HepG2 (cell line): ENCODE results near the gene MTARC1. TPM values are rescaled to one million over a fixed set of nuclear protein-coding genes. Genes with fewer than 3 reads are reported as not detected.

Experiments
- ATAC-seq: fragments of 200-7000 bp; cut with Tn5 transposase; 3 replicates; pipeline ENCODE4 v1.9.1; 2020; ENCODE audit warnings: mild to moderate bottlenecking, moderate library complexity
- BruUV-seq: library from RNA; stranded (reverse); fragments of 400-500 nt; replicated peaks from 2 replicates; lab custom pipeline; 2021; lab: Mats Ljungman, UMichigan
- CTCF ChIA-PET: fragments of 300-600 bp; formaldehyde crosslinking; extraction: SDS; loops from one replicate; lab custom pipeline; 2021; ENCODE audit warnings: low total read pairs, inconsistent platforms, low intra/inter-chr PET ratio; lab: Yijun Ruan, JAX
- POLR2A ChIA-PET: fragments of 350-600 bp; sonication (Branson Sonifier 250); formaldehyde crosslinking; loops from one replicate; lab custom pipeline; 2020; ENCODE audit warnings: antibody characterized with exemption, inconsistent platforms; lab: Yijun Ruan, JAX
- DNase-seq: peaks from one replicate; pipeline ENCODE4 v3.0.0-alpha.2; 2015; ENCODE audit warnings: low spot score
- FAIRE-seq: peaks from 3 replicates; lab custom pipeline; 2011; peaks lifted over from hg19 to GRCh38; lab: Jason Lieb, UNC
- H2AFZ ChIP-seq: one replicate; pipeline ENCODE4 v1.6.1; 2011; ENCODE audit warnings: low read length, inconsistent platforms
- H3K27ac ChIP-seq: fragments of 300-600 bp; 3 replicates; pipeline ENCODE4 v1.8.0; 2011; ENCODE audit warnings: mixed run types, mild to moderate bottlenecking, mixed read lengths, low read length, inconsistent platforms; ENCODE audit not compliant: insufficient read depth; ENCODE audit errors: extremely low read length
- H3K27me3 ChIP-seq, 2 experiments: fragments of 200-600 bp in 1 of 2; 2 replicates in 1 of 2; 3 replicates in 1 of 2; pipeline versions ENCODE4 v1.6.0 to v1.8.0; 2011; ENCODE audit warnings: low read length in 2 of 2, mild to moderate bottlenecking in 2 of 2, moderate library complexity in 2 of 2, inconsistent platforms in 1 of 2; ENCODE audit not compliant: insufficient read depth in 2 of 2, control insufficient read depth in 1 of 2
- H3K36me3 ChIP-seq, 2 experiments: fragments of 200-600 bp in 1 of 2; replicated peaks in 1 of 2; 2 replicates in 1 of 2; 3 replicates in 1 of 2; pipeline versions ENCODE4 v1.5.1 to v1.8.0; 2011; ENCODE audit warnings: low read length in 2 of 2, inconsistent platforms in 1 of 2; ENCODE audit not compliant: insufficient read depth in 2 of 2, control insufficient read depth in 1 of 2
- H3K4me1 ChIP-seq: 2 replicates; pipeline ENCODE4 v1.5.1; 2012; ENCODE audit warnings: low read length, inconsistent platforms; ENCODE audit not compliant: insufficient read depth
- H3K4me2 ChIP-seq: 2 replicates; pipeline ENCODE4 v1.6.0; 2011; ENCODE audit warnings: low read depth, low read length, inconsistent platforms
- H3K4me3 ChIP-seq, 3 experiments: fragments of 200-600 bp in 1 of 3; sonication (generic), shearing (Covaris generic) in 1 of 3; replicated peaks in 1 of 3; 2 replicates each; pipeline ENCODE4 v1.5.1; 2011 to 2016; ENCODE audit warnings: low read length in 3 of 3, inconsistent platforms in 2 of 3, low read depth in 2 of 3, mild to moderate bottlenecking in 2 of 3, control low read depth in 1 of 3, mixed read lengths in 1 of 3; ENCODE audit not compliant: insufficient read depth in 1 of 3
- H3K79me2 ChIP-seq: one replicate; pipeline ENCODE4 v1.6.1; 2011; ENCODE audit warnings: low read length, inconsistent platforms; ENCODE audit not compliant: insufficient read depth
- H3K9ac ChIP-seq: 2 replicates; pipeline ENCODE4 v1.6.0; 2011; ENCODE audit warnings: mild to moderate bottlenecking, low read depth, low read length, inconsistent platforms; ENCODE audit not compliant: insufficient read depth
- H3K9me3 ChIP-seq: 2 replicates; pipeline ENCODE4 v1.5.1; 2012; ENCODE audit warnings: mild to moderate bottlenecking, low read length
- H4K20me1 ChIP-seq: 2 replicates; pipeline ENCODE4 v1.6.0; 2011; ENCODE audit warnings: inconsistent platforms, mild to moderate bottlenecking, low read length, moderate library complexity; ENCODE audit not compliant: insufficient read depth
- AGO2 ChIP-seq: fragments of 200-400 bp; formaldehyde crosslinking; optimal IDR thresholded peaks from 2 replicates; pipeline ENCODE3; 2017; ENCODE audit warnings: mild to moderate bottlenecking, low read depth, low read length, moderate library complexity
- ARHGAP35 ChIP-seq: sonication (generic); formaldehyde crosslinking; IDR thresholded peaks from 2 replicates; pipeline ENCODE4 v1.9.0; 2022; ENCODE audit warnings: mild to moderate bottlenecking, inconsistent platforms, moderate library complexity, missing genetic modification reagents, borderline replicate concordance
- ARID2 ChIP-seq: sonication (generic); formaldehyde crosslinking; IDR thresholded peaks from 2 replicates; pipeline ENCODE4 v1.8.1; 2022; ENCODE audit warnings: mild to moderate bottlenecking, missing genetic modification reagents, borderline replicate concordance
- GTF3A ChIP-seq: sonication (generic); formaldehyde crosslinking; conservative IDR thresholded peaks from 2 replicates; pipeline ENCODE4 v1.4.0; 2020; ENCODE audit warnings: mild to moderate bottlenecking, missing genetic modification reagents
- JUNB ChIP-seq: sonication (generic); formaldehyde crosslinking; IDR thresholded peaks from 2 replicates; pipeline ENCODE4 v1.8.0; 2022; ENCODE audit warnings: missing genetic modification reagents, mild to moderate bottlenecking, borderline replicate concordance
- MIXL1 ChIP-seq: IDR thresholded peaks from 2 replicates; pipeline ENCODE4 v1.6.1; 2016
- PHF21A ChIP-seq: sonication (generic); formaldehyde crosslinking; IDR thresholded peaks from 2 replicates; pipeline ENCODE4 v1.5.0; 2020; ENCODE audit warnings: mild to moderate bottlenecking, missing genetic modification reagents
- POLR2G ChIP-seq: fragments of 200-400 bp; formaldehyde crosslinking; IDR thresholded peaks from 2 replicates; pipeline ENCODE4 v1.6.1; 2018; ENCODE audit warnings: mild to moderate bottlenecking, low read depth, low read length, moderate library complexity
- SOX5 ChIP-seq: IDR thresholded peaks from 2 replicates; pipeline ENCODE4 v1.6.1; 2016; ENCODE audit warnings: borderline replicate concordance
- STAG1 ChIP-seq: sonication (generic); formaldehyde crosslinking; IDR thresholded peaks from 2 replicates; pipeline ENCODE4 v1.4.0; 2020; ENCODE audit warnings: missing genetic modification reagents
- TCF7L2 ChIP-seq: IDR thresholded peaks from 2 replicates; pipeline ENCODE4 v1.6.1; 2011; ENCODE audit warnings: mild to moderate bottlenecking, low read depth, low read length, moderate library complexity
- THYN1 ChIP-seq: sonication (generic); formaldehyde crosslinking; IDR thresholded peaks from 2 replicates; pipeline ENCODE4 v1.8.1; 2023; ENCODE audit warnings: low read depth, mild to moderate bottlenecking, moderate library complexity, missing genetic modification reagents, borderline replicate concordance
- ZMYM4 ChIP-seq: sonication (generic); formaldehyde crosslinking; IDR thresholded peaks from 2 replicates; pipeline ENCODE4 v1.8.1; 2023; ENCODE audit warnings: mild to moderate bottlenecking, missing genetic modification reagents
- WGBS: methylation state at CpG from one replicate; pipeline ENCODE4 v1.1.6; 2017; ENCODE audit warnings: low lambda C conversion rate; 5-methylcytosine and 5-hydroxymethylcytosine counted together
- in situ Hi-C: cut with HindIII; loops from 2 replicates; pipeline ENCODE4 v1.10.0; 2017; ENCODE audit warnings: low pct_unique_long_range_greater_than_20kb; ENCODE audit not compliant: extremely low pct_ligation_motif_present
- intact Hi-C: fragments of 100-400 bp; cut with micrococcal nuclease; formaldehyde crosslinking; loops from one replicate; pipeline ENCODE4 v1.10.0; 2022; ENCODE audit not compliant: unreplicated experiment
- polyA plus RNA-seq, 8 experiments: library from polyadenylated mRNA; depleted of rRNA in 3 of 8; stranded (reverse) in 7 of 8; unstranded in 1 of 8; fragments of >200 nt; fragmentation: Illumina TruSeq in 4 of 8; extraction: Trizol in 4 of 8; gene quantifications; 2 replicates each; pipeline versions ENCODE4 v1.2.1 to v1.2.3, GENCODE V29; 2011 to 2016; ENCODE audit warnings: low read depth in 4 of 8, missing spikeins in 1 of 8, mixed read lengths in 1 of 8; ENCODE audit not compliant: insufficient read depth in 1 of 8
- total RNA-seq, 5 experiments: library from RNA; depleted of rRNA; stranded (reverse); fragments of >200 nt; fragmentation: Illumina TruSeq; extraction: Trizol; gene quantifications; 2 replicates each; pipeline ENCODE4 v1.2.3, GENCODE V29; 2016; ENCODE audit warnings: low read depth in 1 of 5
- TF ChIP-seq, protein P1 (sequence below): fragments of 450-650 bp; IDR thresholded peaks from 2 replicates; pipeline ENCODE4 v1.6.1; 2017
- TF ChIP-seq, protein P2 (sequence below): sonication (generic); formaldehyde crosslinking; IDR thresholded peaks from 2 replicates; pipeline ENCODE4 v1.5.0; 2020; ENCODE audit warnings: mild to moderate bottlenecking, missing genetic modification reagents, moderate library complexity
- TF ChIP-seq, protein P3 (sequence below): sonication (generic); formaldehyde crosslinking; IDR thresholded peaks from 2 replicates; pipeline ENCODE4 v1.4.0; 2020; ENCODE audit warnings: missing genetic modification reagents
- TF ChIP-seq, protein P4 (sequence below): IDR thresholded peaks from 2 replicates; pipeline ENCODE4 v1.6.1; 2012; ENCODE audit warnings: low read depth, low read length, improper control_type of control experiment

MTARC1 gene
- total and polyA plus RNA-seq, 2 of the 13 experiments (the other 11 are each of a cell fraction or from before 2014, with no cell fraction given), result 19.4 to 106 TPM

DNA sequence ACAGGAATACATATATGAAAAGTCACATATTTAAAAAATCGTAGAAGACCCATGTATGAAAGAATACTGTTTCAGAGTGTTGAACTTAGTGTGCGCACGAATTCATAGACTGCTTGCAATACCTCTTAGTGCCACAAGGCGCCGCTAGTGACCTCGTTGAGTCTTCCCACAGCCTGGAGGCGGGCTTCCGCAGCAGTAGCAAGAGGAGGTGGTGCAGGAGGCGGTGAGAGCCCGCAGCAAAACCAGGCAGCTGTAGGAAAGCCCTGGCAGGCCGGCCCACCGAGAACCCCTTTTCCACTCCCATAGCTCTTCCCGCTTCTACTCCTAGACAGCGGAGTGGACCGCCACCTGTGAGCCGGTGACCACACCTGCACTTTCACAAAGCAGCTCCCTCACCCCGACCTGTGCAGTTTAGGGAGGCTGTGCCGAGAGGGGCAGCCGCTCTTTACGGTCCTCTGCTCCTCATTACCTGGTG lies 23.5 kb downstream of the MTARC1 start:
- H3K27me3 ChIP-seq, result no peaks in the 10 kb centered on the region
- ChIA-PET CTCF (interaction anchor here (1.4 kb wide), 1 partner anchor 393 kb away, joined by 10 read pairs; no protein-coding TSS in a partner anchor), POLR2A (no interaction called here)
- H3K27ac ChIP-seq, result no peak overlapping the region
- no peaks in the 10 kb centered on the region for H3K9me3 ChIP-seq
- ATAC-seq, result peak; percentile 85
- no TSS peak for BruUV-seq
- DNase-seq, result peak; percentile 47
- TF ChIP-seq TCF7L2, result no peak
- TF ChIP-seq, protein P1, sequence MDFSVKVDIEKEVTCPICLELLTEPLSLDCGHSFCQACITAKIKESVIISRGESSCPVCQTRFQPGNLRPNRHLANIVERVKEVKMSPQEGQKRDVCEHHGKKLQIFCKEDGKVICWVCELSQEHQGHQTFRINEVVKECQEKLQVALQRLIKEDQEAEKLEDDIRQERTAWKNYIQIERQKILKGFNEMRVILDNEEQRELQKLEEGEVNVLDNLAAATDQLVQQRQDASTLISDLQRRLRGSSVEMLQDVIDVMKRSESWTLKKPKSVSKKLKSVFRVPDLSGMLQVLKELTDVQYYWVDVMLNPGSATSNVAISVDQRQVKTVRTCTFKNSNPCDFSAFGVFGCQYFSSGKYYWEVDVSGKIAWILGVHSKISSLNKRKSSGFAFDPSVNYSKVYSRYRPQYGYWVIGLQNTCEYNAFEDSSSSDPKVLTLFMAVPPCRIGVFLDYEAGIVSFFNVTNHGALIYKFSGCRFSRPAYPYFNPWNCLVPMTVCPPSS, result no peak
- TF ChIP-seq, protein P2, sequence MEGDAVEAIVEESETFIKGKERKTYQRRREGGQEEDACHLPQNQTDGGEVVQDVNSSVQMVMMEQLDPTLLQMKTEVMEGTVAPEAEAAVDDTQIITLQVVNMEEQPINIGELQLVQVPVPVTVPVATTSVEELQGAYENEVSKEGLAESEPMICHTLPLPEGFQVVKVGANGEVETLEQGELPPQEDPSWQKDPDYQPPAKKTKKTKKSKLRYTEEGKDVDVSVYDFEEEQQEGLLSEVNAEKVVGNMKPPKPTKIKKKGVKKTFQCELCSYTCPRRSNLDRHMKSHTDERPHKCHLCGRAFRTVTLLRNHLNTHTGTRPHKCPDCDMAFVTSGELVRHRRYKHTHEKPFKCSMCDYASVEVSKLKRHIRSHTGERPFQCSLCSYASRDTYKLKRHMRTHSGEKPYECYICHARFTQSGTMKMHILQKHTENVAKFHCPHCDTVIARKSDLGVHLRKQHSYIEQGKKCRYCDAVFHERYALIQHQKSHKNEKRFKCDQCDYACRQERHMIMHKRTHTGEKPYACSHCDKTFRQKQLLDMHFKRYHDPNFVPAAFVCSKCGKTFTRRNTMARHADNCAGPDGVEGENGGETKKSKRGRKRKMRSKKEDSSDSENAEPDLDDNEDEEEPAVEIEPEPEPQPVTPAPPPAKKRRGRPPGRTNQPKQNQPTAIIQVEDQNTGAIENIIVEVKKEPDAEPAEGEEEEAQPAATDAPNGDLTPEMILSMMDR (CRISPR knock-in tag), result peak; percentile 79
- TF ChIP-seq ZMYM4, result 0 out of 2 replicates have a peak, but pooled peaks have one; percentile 41
- TF ChIP-seq, protein P3, sequence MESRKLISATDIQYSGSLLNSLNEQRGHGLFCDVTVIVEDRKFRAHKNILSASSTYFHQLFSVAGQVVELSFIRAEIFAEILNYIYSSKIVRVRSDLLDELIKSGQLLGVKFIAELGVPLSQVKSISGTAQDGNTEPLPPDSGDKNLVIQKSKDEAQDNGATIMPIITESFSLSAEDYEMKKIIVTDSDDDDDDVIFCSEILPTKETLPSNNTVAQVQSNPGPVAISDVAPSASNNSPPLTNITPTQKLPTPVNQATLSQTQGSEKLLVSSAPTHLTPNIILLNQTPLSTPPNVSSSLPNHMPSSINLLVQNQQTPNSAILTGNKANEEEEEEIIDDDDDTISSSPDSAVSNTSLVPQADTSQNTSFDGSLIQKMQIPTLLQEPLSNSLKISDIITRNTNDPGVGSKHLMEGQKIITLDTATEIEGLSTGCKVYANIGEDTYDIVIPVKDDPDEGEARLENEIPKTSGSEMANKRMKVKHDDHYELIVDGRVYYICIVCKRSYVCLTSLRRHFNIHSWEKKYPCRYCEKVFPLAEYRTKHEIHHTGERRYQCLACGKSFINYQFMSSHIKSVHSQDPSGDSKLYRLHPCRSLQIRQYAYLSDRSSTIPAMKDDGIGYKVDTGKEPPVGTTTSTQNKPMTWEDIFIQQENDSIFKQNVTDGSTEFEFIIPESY (CRISPR knock-in tag), result peak; percentile 54
- no peak for TF ChIP-seq SOX5
- TF ChIP-seq, protein P4, sequence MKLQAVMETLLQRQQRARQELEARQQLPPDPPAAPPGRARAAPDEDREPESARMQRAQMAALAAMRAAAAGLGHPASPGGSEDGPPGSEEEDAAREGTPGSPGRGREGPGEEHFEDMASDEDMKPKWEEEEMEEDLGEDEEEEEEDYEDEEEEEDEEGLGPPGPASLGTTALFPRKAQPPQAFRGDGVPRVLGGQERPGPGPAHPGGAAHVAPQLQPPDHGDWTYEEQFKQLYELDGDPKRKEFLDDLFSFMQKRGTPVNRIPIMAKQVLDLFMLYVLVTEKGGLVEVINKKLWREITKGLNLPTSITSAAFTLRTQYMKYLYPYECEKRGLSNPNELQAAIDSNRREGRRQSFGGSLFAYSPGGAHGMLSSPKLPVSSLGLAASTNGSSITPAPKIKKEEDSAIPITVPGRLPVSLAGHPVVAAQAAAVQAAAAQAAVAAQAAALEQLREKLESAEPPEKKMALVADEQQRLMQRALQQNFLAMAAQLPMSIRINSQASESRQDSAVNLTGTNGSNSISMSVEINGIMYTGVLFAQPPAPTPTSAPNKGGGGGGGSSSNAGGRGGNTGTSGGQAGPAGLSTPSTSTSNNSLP, result no peak
- no peak for TF ChIP-seq ARHGAP35 (CRISPR knock-in tag)
- TF ChIP-seq ARID2 (CRISPR knock-in tag), result no peak
- TF ChIP-seq POLR2G, result no peak
- no peak for TF ChIP-seq GTF3A (CRISPR knock-in tag)
- no peak for TF ChIP-seq MIXL1 (CRISPR knock-in tag)
- TF ChIP-seq THYN1 (CRISPR knock-in tag), result no peak
- TF ChIP-seq AGO2, result no peak
- no peak for TF ChIP-seq JUNB (CRISPR knock-in tag)
- TF ChIP-seq STAG1, result peak; percentile 61
- no peak for TF ChIP-seq PHF21A (CRISPR knock-in tag)
- peak; percentile 46 for FAIRE-seq
- H4K20me1 ChIP-seq, result no peaks in the 10 kb centered on the region
- no peaks in the 10 kb centered on the region for H3K79me2 ChIP-seq
- no peak overlapping the region for H3K4me2 ChIP-seq
- 90% methylated on average over 13 of the region's 20 CpGs for WGBS
- H3K4me3 ChIP-seq, result no peak overlapping the region
- no peaks in the 10 kb centered on the region for H3K4me1 ChIP-seq
- H3K9ac ChIP-seq, result no peak overlapping the region
- peaks cover 7 to 56% of the 10 kb centered on the region in 2 experiments; a peak in 4 of 5 replicates for H3K36me3 ChIP-seq
- intact Hi-C loops, result loop anchor here (5.0 kb wide), 1 partner anchor 392 kb away; no protein-coding TSS in a partner anchor
- no peak overlapping the region for H2AFZ ChIP-seq
- in situ Hi-C loops, result no loop called here
